ENCODE data around the gene TRIM52. TPM values are rescaled to one million over a fixed set of nuclear protein-coding genes. Genes with fewer than 3 reads are reported as not detected.
"Not testable (repeated sequence)": the region's sequence is repeated elsewhere in the genome, so short reads cannot be mapped to it uniquely, and the experiment has no call there.

Gene TRIM52
- total RNA-seq, 1 experiment from 2014 or later, result 3.9 TPM

- H3K4me3 ChIP-seq, H3K9me3 ChIP-seq, H3K36me3 ChIP-seq, H3K27me3 ChIP-seq, DNase-seq: not testable (repeated sequence)
These were observed 50.8 kb downstream of the TRIM52 start for GRCh38 chr5:181210148-181210547.

- not testable (repeated sequence) for DNase-seq, H3K9me3 ChIP-seq, H3K27me3 ChIP-seq, H3K4me3 ChIP-seq, H3K36me3 ChIP-seq
These were observed 51.9 kb downstream of the TRIM52 start for GRCh38 chr5:181209006-181209405.

- no peaks in the 10 kb centered on the region for H3K9me3 ChIP-seq
- H3K27me3 ChIP-seq, result no peaks in the 10 kb centered on the region
- peaks cover 1% of the 10 kb centered on the region for H3K36me3 ChIP-seq
- peak overlapping the region; percentile 61 for H3K4me3 ChIP-seq
- DNase-seq, result no peak
These were observed 53.0 kb downstream of the TRIM52 start for GRCh38 chr5:181207960-181208253.

DNA sequence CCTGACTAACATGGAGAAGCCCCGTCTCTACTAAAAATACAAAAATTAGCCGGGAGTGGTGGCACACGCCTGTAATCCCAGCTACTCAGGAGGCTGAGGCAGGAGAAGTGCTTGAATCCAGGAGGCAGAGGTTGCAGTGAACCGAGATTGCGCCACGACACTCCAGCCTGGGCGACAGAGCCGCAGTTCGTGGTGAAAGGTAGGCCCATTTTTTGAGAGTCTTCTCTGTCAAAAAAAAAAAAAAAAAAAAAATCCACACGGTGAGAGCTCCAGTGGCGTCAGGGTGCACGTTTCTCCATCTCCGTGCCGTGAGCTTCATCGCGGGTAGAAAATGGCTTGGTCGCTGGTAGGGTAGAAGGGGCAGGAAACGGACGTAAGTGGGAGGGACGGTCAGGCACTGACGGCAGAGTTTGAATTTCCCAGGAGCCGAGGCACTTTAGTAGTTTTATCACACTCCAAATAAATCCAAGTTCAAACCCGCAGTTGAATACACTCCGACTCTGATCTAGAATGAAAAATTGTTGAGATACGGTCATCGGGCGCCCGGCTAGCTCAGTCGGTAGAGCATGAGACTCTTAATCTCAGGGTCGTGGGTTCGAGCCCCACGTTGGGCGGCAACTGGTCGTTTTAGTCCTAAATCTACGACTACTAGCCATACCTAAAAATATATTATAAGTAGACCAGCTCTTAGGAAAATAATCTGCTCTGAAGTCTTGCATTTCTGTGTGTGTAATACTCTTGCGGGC is 53.6 kb downstream of the TRIM52 start:
- H3K36me3 ChIP-seq, result peaks cover 4% of the 10 kb centered on the region
- H3K4me3 ChIP-seq, result peak overlapping the region; percentile 61
- H3K9me3 ChIP-seq, result no peaks in the 10 kb centered on the region
- DNase-seq, result peak; percentile 90
- no peaks in the 10 kb centered on the region for H3K27me3 ChIP-seq

- no peak for DNase-seq
- H3K4me3 ChIP-seq, result peak overlapping the region; percentile 75
- H3K36me3 ChIP-seq, result peaks cover 4% of the 10 kb centered on the region
- H3K27me3 ChIP-seq, result no peaks in the 10 kb centered on the region
- no peaks in the 10 kb centered on the region for H3K9me3 ChIP-seq
These were observed 54.9 kb downstream of the TRIM52 start for GRCh38 chr5:181205761-181206649.

Other genes with a start within 250 kb of the TRIM52 start
- 0.76 and 0.99 TPM in 2 replicates for gene BTNL9, start 220.9 kb downstream of the TRIM52 start, total RNA-seq (2014; rRNA removed; shearing (Covaris generic); ENCODE audit: low replicate concordance)
- not detected in 2 replicates for gene OR2V1, start 130.0 kb downstream of the TRIM52 start, total RNA-seq (2014; rRNA removed; shearing (Covaris generic); ENCODE audit: low replicate concordance)
- gene OR2V2, start 113.6 kb downstream of the TRIM52 start, total RNA-seq (2014; rRNA removed; shearing (Covaris generic); ENCODE audit: low replicate concordance), result not detected in 2 replicates
- 15.6 and 22.6 TPM in 2 replicates for gene TRIM7, start 55.9 kb downstream of the TRIM52 start, total RNA-seq (2014; rRNA removed; shearing (Covaris generic); ENCODE audit: low replicate concordance)
- gene TRIM41, start 37.9 kb downstream of the TRIM52 start, total RNA-seq (2014; rRNA removed; shearing (Covaris generic); ENCODE audit: low replicate concordance), result 31.9 and 43.0 TPM in 2 replicates
- gene RACK1, start 17.2 kb downstream of the TRIM52 start, total RNA-seq (2014; rRNA removed; shearing (Covaris generic); ENCODE audit: low replicate concordance), result 8,781 and 10,327 TPM in 2 replicates
- not detected in 2 replicates for gene OR4F3, start 106.1 kb upstream of the TRIM52 start, total RNA-seq (2014; rRNA removed; shearing (Covaris generic); ENCODE audit: low replicate concordance)